ENCODE results near the gene RGS13.

The RGS13 gene

DNA sequence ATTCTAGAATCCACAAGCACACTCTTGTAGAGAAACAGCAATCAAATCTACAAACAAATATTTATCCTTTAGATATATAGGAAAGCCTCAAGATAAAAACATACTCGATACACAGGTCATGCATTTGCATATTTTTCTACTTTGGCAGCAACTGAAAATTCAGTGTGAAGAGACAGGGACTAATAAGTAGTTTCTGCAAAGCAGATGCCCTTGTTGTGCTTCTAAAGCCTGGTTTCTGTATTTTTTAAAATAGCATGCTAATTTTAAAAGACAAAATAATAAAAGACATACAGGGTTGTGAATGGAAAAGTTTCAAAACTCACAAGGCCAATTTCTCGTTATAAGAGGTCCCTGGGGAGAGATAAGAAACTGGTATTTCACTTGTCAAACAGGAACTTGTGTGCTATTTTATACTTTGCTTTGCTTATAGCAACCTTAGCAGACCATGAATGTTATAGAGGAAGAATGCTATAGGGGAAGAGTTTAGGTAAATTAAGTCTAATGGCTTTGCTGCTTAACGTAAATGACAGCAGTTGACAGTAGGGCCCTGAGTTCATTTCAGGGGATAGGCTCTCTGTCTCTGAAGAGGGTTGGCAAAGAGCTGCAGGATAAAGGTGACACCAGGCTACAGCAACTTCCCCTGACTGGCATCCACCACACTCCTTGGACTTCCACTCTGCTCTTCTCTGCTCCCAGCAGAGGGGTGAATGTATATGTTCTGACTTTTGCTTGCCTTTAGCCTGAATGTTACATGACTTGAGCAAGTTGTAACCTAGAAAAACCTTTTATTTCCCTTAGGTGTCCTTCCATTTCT lies 9.4 kb upstream of the RGS13 start:
- DNase-seq (ENCODE audit: low spot score), result no peak

DNA sequence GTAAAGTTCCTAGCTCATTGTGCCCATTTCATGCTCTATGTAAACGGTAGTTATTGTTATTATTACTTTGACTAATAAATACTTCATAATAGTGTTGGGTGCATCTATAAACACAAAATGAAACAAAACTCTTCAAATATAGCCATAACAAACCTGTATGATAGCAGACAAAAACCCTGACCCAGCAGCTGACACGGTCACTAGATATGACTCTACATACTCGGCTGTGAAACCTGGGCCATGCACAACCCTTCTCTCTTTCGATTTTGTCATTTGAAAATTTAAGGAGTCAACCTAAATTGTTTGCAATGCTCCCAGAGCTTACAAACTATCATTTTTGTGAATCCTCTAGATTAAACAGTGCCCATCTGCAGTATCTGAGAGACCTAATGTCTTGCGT lies 8.0 kb upstream of the RGS13 start:
- no peak for DNase-seq (ENCODE audit: low spot score)

DNA sequence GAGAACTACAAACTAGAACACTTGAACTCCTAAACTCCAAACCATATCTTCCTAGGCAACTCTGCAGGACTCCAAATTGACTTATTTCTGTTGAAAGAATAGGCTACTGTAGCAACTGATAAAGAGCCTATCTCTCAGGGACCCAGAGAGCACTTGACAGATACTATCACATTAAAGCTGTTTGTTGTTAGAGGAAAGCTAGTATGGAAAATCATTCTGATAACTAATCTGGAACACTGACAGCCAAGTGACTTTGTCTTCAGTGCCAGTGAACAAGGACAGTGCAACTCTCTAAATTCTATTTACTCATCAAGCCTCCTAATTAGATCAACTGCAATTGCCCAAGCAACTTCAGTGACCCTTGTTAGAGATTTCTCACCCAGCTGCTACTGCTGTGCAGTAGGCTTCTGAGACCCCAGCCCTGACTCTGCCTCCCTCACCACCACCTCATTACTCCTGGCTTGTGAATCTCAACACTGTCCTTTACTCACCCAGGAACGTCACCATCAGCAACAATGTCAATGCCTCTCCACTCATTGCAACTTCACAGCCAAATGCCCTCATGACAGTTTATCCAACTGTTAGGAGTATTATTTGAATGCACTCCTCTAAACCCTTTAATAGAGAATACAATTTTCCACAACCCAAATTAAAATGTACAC lies 7.4 kb upstream of the RGS13 start:
- no peak for DNase-seq (ENCODE audit: low spot score)

DNA sequence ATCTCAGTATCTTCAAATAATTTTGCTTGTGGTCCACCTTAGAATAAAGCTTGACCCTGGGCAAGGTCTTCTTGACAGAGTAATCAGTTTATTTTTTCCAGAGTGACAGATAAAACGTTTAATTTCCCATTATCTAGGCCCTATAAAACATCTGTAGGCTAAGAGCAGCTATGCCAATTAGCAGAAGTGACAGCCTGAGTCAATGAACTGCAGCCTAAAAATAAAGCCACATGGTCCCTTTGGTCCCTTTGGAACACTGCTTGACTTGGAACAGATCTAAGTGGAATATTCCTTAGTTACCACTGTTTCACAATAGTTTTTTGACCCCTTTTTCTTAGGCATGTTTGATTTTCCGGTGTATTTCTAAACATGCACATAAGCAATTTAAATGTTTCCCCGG lies 6.3 kb upstream of the RGS13 start:
- DNase-seq (ENCODE audit: low spot score), result no peak

DNA sequence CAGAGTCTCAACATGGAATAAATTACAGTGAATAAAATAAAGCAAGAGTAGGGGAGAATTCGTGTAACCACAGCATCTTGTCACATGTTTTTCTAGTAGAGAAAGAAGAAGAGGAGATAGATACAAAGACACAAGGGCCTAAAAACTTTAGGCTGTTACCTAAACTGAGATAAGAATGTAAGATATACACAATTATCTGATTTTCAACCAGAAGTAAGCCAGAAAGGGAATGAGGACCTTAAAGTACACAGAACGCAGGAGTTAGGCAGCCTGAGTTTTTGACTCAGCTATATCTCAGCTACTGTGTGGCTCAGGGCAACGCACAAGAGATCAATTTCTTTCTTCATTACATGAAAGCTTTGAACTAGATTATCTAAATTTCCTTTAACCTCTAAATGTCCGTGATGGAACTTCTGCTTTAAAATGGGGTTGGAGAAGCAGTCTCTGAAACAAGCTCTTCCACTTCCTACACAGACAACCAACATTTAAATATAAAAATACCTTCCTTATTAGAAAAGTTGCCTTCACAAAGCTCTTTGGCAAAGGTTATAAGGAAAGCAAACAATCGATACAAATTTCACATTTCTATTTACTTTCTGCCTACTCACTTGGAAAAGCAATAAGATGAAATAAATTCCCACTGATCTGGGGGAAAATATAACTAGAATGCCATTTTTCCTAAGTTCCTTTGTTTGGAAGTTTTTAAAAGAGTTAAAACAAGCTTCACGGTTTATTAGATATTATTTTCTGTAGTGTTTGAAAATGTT lies 5.2 kb upstream of the RGS13 start:
- no peak for DNase-seq (ENCODE audit: low spot score)

DNA sequence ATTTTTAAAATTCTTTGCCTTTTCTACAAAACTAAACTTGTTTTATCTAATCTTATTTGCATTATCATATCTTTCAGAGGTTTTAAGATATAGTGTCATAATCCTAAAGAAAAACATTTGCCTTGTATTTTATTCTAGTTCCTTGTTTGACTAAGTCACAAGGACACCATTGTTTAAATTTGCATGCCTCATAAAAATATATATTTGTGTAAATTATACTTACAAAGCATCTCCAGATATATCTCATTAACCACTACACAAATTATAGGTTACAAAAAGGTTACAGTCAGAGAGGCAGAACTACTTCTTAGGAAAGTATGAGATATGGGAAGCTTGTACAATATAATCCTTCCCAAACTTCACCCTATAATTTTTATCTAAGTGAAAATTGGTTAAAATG lies 4.2 kb upstream of the RGS13 start:
- DNase-seq (ENCODE audit: low spot score), result no peak

DNA sequence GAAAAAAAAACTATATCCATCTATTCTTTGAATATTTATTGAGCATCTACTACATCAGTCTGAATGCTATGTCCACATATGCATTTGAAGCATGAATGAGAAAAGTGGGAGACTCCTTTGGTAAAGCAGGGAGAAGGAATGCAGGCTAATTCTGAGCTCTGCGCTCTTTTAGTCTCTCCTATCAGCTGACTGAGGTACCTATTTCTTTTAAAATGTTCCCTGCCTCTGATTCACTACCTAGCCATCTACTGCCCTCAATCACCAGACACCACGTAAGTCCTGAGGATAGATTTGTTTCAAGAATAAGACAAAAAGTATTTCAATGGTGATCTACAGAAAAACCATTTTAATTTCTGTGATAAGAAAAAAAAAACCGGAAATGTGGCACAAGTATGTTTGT lies 3.8 kb upstream of the RGS13 start:
- DNase-seq (ENCODE audit: low spot score), result no peak

DNA sequence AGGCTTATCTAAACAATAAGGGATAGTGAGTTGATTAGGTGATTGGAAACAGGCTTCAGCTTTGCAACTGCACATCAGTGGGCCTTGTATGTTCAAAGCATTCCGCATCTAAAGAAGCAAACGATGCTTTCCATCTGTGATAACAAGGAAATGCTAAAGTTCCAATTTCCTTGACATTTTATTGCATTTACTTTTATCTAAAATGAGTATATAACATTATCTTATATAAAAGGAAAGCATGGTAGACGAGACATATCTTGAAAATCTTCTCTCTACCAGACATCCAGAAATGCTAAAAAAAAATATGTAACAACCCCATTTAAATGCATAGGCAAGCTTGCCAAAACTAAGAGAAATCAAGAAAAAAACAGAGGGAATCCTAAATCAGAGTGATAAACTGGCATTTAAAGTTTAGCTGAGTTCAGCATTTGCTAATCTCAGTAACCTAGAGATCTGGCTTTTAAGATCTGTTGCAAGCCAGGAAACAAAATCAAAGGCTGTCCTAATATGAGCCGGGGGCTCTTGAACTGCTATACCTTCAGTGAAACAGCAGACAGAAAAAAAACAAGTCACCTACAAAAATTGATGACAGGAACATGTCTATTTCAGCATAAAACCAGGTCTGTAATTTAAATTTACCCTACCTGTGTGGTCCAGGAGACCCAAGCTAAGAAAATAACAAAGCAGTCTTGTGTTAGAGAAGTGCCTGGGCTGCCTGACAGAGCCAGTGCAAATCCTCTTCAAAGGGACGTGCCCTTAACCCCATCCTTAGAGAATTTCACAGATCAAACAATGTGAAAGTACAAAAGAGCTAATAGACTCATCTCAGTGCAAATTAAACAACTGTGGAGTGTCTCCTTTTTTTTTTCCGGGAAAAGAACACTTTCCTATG lies 3.1 kb upstream of the RGS13 start:
- DNase-seq (ENCODE audit: low spot score), result no peak

DNA sequence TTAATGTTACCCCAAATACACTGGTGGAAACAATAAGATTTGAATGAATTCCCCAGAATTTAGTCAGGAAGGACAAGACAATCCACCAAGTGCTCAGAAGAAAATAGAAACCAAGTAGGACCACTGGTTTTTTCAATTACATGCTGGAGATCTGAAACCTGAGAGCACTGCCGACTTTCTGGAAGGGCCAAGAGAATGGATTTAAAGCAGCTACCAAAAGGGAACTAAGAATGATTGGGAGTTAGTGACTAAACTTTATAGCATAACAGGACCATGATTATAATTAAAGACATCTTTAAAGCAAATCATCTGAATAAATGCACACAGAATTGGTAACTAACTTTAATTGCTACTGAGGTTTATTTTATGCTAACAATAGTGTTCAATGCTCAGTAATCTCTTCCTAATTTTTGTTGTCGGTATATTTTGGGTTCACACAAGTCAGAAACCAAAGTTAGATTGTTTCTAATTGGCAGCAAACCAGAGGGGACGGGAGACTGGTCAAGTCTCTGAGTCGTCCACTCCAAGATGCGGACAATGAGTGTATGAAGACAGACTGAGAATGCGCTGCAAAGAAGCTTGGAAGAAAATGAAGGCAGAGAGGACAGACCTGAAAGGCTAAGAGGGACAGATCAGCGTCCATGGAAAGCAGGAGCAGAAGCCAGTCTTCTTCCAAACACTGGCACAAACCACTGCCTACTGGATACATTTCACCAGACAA lies 2.3 kb upstream of the RGS13 start:
- peak; percentile 8 for DNase-seq (ENCODE audit: low spot score)

DNA sequence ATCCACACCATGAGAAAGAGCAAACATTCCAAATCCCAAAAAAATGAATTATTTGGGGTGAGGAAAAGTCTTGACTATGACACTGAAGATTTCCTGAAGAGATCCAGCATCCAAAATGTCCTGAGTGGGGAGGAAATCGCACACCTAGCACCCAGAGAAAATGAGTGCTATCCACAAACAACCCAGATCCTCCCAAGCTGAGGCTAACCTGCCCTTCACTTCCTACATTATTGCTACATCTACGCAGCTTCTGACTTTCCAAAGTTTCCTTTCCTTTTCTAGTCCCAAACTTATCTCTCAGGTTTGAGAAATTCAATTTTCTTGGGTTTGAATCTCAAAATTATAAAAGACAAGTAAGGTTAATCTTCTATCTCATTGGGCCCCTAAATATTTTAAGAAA lies 906 bp upstream of the RGS13 start:
- no peak for DNase-seq (ENCODE audit: low spot score)

DNA sequence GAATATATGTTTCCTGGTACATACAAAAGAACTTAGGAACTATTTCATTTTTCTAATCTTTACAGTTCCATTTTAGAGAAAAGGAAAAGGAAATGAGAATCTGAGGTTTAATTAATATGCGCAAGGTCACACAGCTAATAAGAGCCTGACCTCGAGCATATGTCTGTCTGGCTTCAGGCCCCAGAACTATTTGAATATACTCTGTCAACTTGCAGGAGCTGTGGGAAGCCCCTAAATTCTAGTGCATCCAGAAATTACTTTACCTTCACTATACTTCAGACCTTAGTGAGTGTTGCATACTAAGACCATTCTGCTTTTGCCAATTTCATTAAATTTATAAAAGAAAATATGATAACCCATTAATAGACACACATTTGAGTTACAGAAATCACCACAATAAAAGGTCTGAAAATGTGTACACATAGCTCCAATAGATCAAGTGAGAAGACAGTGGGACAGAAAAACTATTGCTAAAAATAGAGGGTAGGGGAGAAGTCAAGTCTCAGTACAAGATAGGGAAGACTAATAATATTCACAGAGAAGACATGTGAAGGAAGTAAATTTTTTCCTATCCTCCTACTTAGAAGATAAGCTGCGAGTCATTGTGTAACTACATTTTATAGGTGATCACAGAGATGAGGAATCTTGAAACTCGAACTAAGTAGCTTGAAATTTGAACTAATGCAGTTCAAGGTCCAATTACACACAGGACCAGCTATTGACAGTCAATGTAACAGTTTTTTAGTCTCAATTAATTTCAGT lies 3.8 kb downstream of the RGS13 start:
- DNase-seq (ENCODE audit: low spot score), result no peak

DNA sequence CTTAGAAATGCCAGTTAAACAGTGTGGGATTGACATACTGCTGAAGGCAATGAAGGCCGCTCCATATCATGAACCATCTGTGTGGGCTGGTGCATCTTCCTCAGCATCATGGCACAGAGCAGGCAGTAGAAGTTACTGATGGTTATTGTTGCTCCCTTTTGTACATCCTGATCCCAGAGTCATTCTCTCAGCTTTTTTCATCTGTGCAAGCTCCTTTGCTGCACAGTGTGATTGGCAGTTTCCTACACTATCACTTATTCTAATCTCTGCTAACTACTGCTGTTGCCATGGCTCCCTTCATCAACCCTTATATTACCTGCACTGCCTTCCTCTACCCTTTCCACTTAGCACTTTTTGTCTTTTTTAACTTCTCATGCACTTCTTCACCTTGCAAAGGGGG lies 16.2 kb downstream of the RGS13 start:
- DNase-seq (ENCODE audit: low spot score), result no peak

DNA sequence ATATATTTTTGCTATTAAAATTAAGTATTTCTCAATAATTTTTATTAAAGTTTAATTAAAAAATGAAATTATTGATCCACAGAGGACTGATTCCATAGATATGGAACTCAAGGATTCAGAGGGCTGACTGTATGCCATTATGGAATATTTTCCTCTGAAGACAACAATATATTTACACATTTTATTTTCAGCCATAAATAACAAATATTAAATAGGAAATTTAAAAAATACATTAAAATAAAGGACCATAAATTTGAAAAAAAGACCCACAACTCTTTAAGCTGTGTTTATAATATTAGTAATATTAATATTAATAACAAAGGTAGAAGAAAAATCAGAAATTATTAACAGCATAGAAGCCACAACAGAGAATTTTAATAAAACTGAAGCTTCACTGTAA lies 18.2 kb downstream of the RGS13 start:
- DNase-seq (ENCODE audit: low spot score), result no peak

DNA sequence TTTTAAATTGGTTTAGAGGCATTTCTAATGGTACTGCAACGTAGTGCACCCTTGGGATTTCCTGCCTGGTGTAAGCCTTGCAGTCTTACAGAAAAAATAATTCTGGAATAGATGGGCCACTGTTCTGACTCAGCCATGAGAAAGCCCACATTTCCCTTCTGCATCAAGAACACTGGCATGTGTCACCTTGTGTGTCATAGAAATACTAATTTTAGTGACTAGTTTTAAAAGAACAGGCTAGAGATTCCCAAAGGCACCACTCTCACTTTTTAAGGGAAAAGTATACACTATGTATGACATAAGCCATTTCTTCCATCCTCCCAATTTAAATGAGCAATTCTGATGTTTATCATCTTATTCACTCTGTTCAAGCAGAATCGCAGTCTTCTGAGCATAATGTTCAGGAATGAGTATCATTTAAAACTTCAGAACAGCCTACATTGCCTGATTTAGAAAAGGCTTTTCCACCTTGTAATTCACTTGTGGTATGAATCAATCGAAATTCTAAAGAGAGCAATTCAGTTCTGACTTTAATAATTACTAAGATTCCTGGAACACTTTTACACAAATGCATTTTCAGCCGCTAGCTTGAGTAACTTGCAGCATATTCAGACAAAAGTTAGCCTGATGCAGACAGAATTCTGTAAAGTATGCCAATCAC lies 18.8 kb downstream of the RGS13 start:
- DNase-seq (ENCODE audit: low spot score), result no peak

DNA sequence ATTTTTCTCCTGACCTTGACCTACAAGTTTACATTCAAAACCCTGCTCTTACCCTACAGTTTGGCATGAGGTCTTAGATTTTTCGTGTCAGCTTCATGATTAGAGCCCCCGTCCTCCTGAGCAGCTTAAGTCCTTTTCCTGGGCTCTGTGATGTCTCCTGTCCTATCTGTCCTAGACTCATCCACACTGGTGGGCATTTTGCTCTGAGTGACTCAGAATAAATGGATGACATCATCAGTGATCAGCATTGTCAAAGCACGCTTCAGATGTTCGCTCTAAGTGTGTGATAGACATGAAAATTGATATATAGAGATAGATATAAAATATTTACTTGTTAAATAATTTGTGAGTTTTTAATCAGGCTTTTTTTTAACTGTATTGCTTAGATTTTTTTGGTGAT lies 21.8 kb downstream of the RGS13 start:
- DNase-seq (ENCODE audit: low spot score), result no peak

DNA sequence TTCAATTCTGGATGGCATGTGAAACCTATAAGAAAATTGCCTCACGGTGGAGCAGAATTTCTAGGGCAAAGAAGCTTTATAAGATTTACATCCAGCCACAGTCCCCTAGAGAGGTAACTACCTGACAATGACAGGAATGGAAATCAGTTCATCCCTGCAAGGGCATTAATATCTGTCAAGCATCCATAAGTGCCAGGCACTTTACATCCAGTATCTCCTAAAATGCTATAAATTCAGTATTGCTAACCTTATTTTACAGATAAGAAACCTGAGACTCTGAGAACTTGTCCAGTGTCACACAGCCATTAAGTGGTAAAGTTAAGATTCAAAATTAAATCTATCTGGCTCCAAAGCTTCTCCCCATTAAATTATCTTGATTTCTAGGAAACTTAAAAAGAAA lies 22.3 kb downstream of the RGS13 start:
- no peak for DNase-seq (ENCODE audit: low spot score)

DNA sequence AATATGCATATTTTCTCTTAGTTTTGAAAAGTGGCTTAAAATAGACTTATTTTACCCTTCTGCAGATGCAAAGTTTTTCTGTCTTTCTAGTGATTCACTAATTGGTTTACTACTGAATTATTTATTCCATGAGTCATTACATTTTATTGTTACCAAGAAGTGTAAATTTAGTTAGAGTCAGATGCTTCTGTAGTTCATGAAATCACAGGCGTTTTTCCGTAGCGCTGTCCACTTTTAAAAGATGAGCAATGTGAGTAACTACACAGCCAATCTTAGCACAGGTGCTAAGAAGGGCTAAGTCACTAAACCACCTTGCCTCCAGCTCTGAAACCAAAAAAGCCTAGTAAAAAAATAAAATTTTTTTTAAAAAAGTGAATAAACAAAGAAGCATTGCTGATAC lies 24.7 kb downstream of the RGS13 start:
- no peak for DNase-seq (ENCODE audit: low spot score)

DNA sequence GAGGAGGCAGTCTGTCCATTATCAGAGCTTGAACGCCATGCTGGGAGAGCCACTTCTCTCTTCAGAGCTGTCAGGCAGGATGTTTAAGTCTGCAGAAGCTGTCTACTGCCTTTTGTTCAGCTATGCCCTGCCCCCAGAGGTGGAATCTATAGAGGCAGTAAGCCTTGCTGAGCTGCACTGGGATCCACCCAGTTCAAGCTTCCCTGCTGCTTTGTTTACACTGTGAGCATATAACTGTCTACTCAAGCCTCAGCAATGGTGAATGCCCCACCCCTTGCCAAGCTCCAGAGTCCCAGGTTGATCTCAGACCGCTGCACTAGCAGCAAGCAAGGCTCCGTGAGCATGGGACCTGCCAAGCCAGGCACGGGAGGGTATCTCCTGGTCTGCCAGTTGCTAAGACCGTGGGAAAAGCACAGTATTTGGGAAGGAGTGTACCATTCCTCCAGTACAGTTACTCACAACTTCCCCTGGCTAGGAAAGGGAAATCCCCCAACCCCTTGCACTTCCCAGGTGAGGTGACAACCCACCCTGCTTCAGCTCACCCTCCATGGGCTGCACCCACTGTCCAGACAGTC lies 32.5 kb downstream of the RGS13 start:
- DNase-seq (ENCODE audit: low spot score), result no peak

DNA sequence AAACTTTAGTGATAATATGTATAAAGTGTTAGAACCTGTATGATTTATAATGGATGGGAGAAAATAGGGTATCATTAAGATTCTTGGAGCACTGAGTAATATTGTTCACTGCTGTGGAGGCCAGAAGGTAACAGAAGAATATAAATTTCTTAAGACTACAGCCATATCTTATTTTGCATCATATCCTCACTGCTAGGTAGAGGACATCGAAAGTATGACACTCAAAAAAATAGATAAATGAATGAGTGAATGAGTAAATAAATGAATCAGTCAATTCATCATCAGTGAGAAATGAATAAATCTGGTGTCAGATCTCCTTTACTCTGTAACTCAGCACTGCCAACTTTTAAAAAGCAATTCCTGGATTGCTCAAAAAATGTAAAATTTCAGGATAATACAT lies 33.2 kb downstream of the RGS13 start:
- no peak for DNase-seq (ENCODE audit: low spot score)

DNA sequence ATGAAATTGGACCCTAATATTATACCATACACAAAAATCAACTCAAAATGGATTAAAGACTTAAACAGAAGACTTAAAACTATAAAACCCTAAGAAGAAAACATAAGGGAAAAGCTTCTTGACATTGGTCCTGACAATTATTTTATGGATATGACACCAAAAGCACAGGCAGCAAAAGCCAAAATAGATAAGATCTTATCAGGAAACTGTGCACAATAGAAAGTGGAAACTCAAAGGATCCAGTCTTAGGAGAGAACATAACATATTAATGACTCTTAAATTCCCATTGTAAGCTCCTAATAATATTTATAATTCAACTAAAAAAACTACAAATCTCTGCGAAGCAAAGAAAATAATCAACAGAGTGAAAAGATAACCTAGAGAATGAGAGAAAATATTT lies 39.8 kb downstream of the RGS13 start:
- DNase-seq (ENCODE audit: low spot score), result no peak

All from pons (tissue), 1 donor.